Esophagus squamous epithelium (tissue), 5 donors: ENCODE data around the gene SNRPE. TPM values are rescaled to one million over a fixed set of nuclear protein-coding genes. Genes with fewer than 3 reads are reported as not detected.

Experiments used
- DNase-seq: peaks from one replicate; lab custom pipeline; 2025; lab: John Stamatoyannopoulos, UW
- H3K27ac ChIP-seq, 4 donors: fragments of 200-600 bp; sonication (generic); one replicate each; pipeline ENCODE4 v1.5.1; 2016 to 2019; ENCODE audit warnings: mild to moderate bottlenecking in 1 of 4
- H3K27me3 ChIP-seq, 4 donors: fragments of 200-600 bp; sonication (generic); 1 replicate in 3 of 4; 2 replicates in 1 of 4; pipeline versions ENCODE4 v1.5.1 to v1.6.0; 2017 to 2021; ENCODE audit warnings: antibody characterized with exemption in 1 of 4
- H3K36me3 ChIP-seq, 3 donors: fragments of 200-600 bp; sonication (generic); one replicate each; pipeline ENCODE4 v1.5.1; 2016 to 2019
- H3K4me1 ChIP-seq, 3 donors: fragments of 200-600 bp; sonication (generic); one replicate each; pipeline ENCODE4 v1.5.1; 2017 to 2019
- H3K4me3 ChIP-seq, 4 donors: fragments of 200-600 bp; sonication (generic); 1 replicate in 3 of 4; 2 replicates in 1 of 4; pipeline ENCODE4 v1.5.1; 2016 to 2019; ENCODE audit warnings: mild to moderate bottlenecking in 2 of 4, moderate library complexity in 1 of 4
- H3K9me3 ChIP-seq, 3 donors: fragments of 200-600 bp; sonication (generic); one replicate each; pipeline ENCODE4 v1.5.1; 2016 to 2019
- CTCF ChIP-seq, 6 experiments: fragments of 450-650 bp in 4 of 6; fragments of 200-600 bp in 2 of 6; sonication (generic) in 2 of 6; IDR thresholded peaks; one replicate each; pipeline ENCODE4 v1.5.1; 2016 to 2019; ENCODE audit warnings: antibody characterized with exemption in 6 of 6, mild to moderate bottlenecking in 4 of 6, moderate library complexity in 4 of 6
- POLR2A ChIP-seq, 4 donors: fragments of 450-650 bp; IDR thresholded peaks; one replicate each; pipeline ENCODE4 v1.6.1; 2017; ENCODE audit warnings: antibody characterized with exemption in 4 of 4, mild to moderate bottlenecking in 4 of 4, moderate library complexity in 3 of 4
- WGBS, 2 donors: methylation state at CpG; one replicate each; pipeline ENCODE4 v1.1.5; 2018; 5-methylcytosine and 5-hydroxymethylcytosine counted together
- intact Hi-C: fragments of 100-400 bp; cut with DNase I; formaldehyde crosslinking; loops from one replicate; pipeline ENCODE4 v1.15.0; 2022
- small RNA-seq, 4 donors: library from RNA; depleted of rRNA; stranded (forward); fragments of <200 nt; gene quantifications; one replicate each; pipeline ENCODE3, GENCODE V24; 2016
- total RNA-seq, 4 donors: library from RNA; depleted of rRNA; stranded (reverse); fragments of >200 nt; gene quantifications; one replicate each; pipeline ENCODE4 v1.1.0, GENCODE V29; 2016
- donor health status: DM: yes; HTN: yes; CAD: no.

Gene SNRPE
- total RNA-seq, 4 donors from 2014 or later: 14.2 to 60.1 (median 54.7) TPM

DNA sequence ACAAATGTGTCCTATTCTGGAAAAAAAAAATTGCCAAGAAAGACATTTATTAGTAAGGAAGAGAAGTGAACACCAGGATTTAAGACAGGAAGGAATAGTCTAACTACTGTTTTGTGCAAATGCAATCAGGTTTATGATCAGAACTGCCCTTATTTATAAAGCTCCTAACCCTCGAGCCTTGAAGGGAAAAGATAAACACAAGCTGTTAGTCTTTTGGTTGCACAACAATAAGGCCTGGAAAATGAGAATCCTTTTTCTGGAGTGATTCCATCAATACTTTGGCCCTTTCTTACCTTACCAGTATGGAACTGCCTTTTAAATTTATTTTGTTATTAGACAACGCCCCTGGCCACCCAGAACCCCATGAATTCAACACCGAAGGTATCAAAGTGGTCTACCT is 52.9 kb downstream of the SNRPE start:
- 82% methylated on average over 3 of the region's 3 CpGs for WGBS, 2 donors
- no peak for TF ChIP-seq CTCF (IDR thresholded peaks at IDR 0.05)
- no peak for TF ChIP-seq POLR2A (IDR thresholded peaks at IDR 0.05)
- intact Hi-C loops: no loop called here
- no peak for DNase-seq
- Histone ChIP-seq H3K4me3 (no peak overlapping the region), H3K27ac (no peak overlapping the region), H3K9me3 (no peaks in the 10 kb centered on the region), H3K4me1 (no peaks in the 10 kb centered on the region), H3K27me3 (peaks cover 0 to 23% (median 0%) of the 10 kb centered on the region in 4 donors), H3K36me3 (no peaks in the 10 kb centered on the region)

GRCh38 chr1:203915811-203916210 is 54.4 kb downstream of the SNRPE start:
- Histone ChIP-seq H3K4me1 (no peaks in the 10 kb centered on the region), H3K4me3 (no peak overlapping the region), H3K36me3 (no peaks in the 10 kb centered on the region), H3K27me3 (peaks cover 0 to 14% (median 0%) of the 10 kb centered on the region in 4 donors), H3K27ac (no peak overlapping the region), H3K9me3 (no peaks in the 10 kb centered on the region)
- 67 to 71% methylated on average over 3 of the region's 3 CpGs for WGBS, 2 donors
- intact Hi-C loops: no loop called here
- no peak for DNase-seq
- TF ChIP-seq POLR2A (IDR thresholded peaks at IDR 0.05) (no peak), CTCF (IDR thresholded peaks at IDR 0.05) (no peak)

DNA sequence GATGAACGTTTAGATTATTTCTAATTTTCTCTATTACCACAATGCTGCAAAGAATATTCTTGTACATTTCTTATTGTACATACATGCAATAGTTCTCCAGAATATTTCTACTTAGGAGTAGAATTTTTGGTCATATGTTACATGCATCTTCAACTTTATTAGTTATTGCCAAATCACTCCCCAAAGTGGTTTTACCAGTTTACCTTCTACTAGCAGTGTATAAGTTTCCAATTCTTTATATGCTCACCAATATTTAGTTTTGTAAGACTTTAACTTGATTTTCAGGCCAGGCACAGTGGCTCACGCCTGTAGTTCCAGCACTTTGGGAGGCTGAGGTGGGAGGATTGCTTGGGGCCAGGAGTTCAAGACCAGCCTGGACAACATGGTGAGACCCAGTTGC is 55.4 kb downstream of the SNRPE start:
- no peaks in the 10 kb centered on the region for H3K4me1 ChIP-seq
- no peak overlapping the region for H3K27ac ChIP-seq
- peaks cover 0 to 14% (median 0%) of the 10 kb centered on the region in 4 donors for H3K27me3 ChIP-seq
- WGBS, 2 donors: 52 to 68% methylated on average over 2 of the region's 2 CpGs
- DNase-seq: no peak
- no peaks in the 10 kb centered on the region for H3K36me3 ChIP-seq
- H3K9me3 ChIP-seq: no peaks in the 10 kb centered on the region
- TF ChIP-seq POLR2A (IDR thresholded peaks at IDR 0.05): no peak
- H3K4me3 ChIP-seq: no peak overlapping the region
- intact Hi-C loops: no loop called here

Small RNA genes lying within 50 kb of the gene (small RNA-seq; reads per million reads assigned to genes)
- 0 reads per million in 4 donors for gene HSPE1P6

Other genes starting within 250 kb of the SNRPE start
- gene ATP2B4, start 234.8 kb upstream of the SNRPE start, total RNA-seq: 10 to 100 TPM; 23.7 to 58.9 (median 39.2) TPM
- 1 to 10 TPM in 2 of 4 donors, under 1 TPM in 1, not detected in 1; 0.66 to 1.7 (median 1.7) TPM for gene LAX1, start 96.4 kb upstream of the SNRPE start, total RNA-seq
- 10 to 100 TPM in 3 of 4 donors, 1 to 10 TPM in 1; 7.2 to 18.7 (median 13.8) TPM for gene ZBED6, start 66.0 kb upstream of the SNRPE start, total RNA-seq
- gene ZC3H11A, start 66.0 kb upstream of the SNRPE start, total RNA-seq: 10 to 100 TPM; 55.5 to 97.8 (median 72.8) TPM
- gene SOX13, start 211.5 kb downstream of the SNRPE start, total RNA-seq: 10 to 100 TPM in 3 of 4 donors, 1 to 10 TPM in 1; 9.0 to 21.2 (median 14.5) TPM